ENCODE measurements around the gene CYP26A1.

CYP26A1 gene

DNA sequence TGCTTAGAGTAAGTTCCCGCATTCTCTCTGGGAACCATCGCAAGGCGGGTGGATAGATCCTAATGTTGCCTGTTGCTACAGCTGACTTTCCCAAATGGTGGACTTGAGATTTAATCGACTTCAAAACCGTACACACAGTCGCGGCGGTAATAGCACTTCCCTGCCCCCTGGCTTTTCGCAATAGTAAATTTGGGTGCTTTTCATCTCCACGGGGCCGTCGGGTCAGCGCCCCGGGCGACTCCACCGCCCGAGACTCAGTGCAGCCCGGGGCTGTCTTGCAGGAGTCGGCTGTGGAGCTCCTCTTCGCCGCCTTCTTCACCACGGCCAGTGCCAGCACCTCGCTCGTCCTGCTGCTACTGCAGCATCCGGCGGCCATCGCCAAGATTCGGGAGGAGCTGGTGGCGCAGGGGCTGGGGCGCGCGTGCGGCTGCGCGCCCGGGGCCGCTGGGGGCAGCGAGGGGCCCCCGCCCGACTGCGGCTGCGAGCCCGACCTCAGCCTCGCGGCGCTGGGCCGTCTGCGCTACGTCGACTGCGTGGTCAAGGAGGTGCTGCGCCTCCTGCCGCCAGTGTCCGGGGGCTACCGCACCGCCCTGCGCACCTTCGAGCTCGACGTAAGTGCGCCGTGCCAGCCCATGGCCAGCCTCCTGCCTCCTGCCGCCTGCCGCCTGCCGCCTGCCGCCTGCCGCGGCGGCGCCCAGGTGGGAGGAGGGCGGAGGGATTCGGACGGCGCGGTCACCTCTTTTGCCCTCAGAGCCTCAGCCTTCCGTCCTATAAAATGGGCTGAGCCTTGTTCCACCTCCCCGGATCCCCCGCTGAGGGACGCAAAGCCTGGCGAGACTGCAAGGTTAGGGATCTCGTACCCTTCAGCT is 7.8 kb upstream of the CYP26A1 start:
- Histone ChIP-seq H2AK5ac (ENCODE audit: low read length) (no peak overlapping the region), H3K9me3 (ENCODE audit: insufficient read depth, low read depth, low read length) (peaks cover 10% of the 10 kb centered on the region), H3K36me3 (ENCODE audit: control insufficient read depth in 1 of 2, insufficient read depth in 2 of 2, low read length in 2 of 2) (no peaks in the 10 kb centered on the region), H3K27me3 (ENCODE audit: insufficient read depth, low read length) (peaks cover 91% of the 10 kb centered on the region), H3K79me2 (ENCODE audit: control insufficient read depth, insufficient read depth, low read length, poor library complexity) (no peaks in the 10 kb centered on the region), H2BK120ac (ENCODE audit: insufficient read depth, low read length, poor library complexity) (no peak overlapping the region), H3K23ac (ENCODE audit: low read length) (no peak overlapping the region), H3K4ac (ENCODE audit: low read depth, low read length) (no peak overlapping the region), H3K79me1 (ENCODE audit: low read length) (no peaks in the 10 kb centered on the region), H3K4me1 (ENCODE audit: control insufficient read depth in 1 of 2, insufficient read depth in 2 of 2, low read length in 2 of 2) (peaks cover 18 to 30% of the 10 kb centered on the region in 2 experiments), H3K18ac (ENCODE audit: low read length) (no peak overlapping the region), H3K4me3 (ENCODE audit: low read depth, low read length) (peak overlapping the region; percentile 46), H3K27ac (ENCODE audit: low read depth, low read length) (no peak overlapping the region), H4K91ac (ENCODE audit: low read depth, low read length) (no peak overlapping the region), H3K4me2 (ENCODE audit: low read length) (peak overlapping the region; percentile 65), H2AFZ (ENCODE audit: insufficient read depth, low read length, poor library complexity) (peak overlapping the region; percentile 13), H4K8ac (ENCODE audit: low read depth, low read length) (no peak overlapping the region), H3K14ac (ENCODE audit: low read length) (no peak overlapping the region), H3K9ac (ENCODE audit: low read length) (no peak overlapping the region), H4K12ac (ENCODE audit: low read depth, low read length) (no peak overlapping the region), H2BK5ac (ENCODE audit: low read depth, low read length, poor library complexity) (no peak overlapping the region), H2BK12ac (ENCODE audit: low read length) (no peak overlapping the region)
- DNase-seq, result no peak
- no CpG with 5 or more reads among the region's 81 CpGs for WGBS (ENCODE audit: extremely low coverage, insufficient coverage, insufficient read length)

DNA sequence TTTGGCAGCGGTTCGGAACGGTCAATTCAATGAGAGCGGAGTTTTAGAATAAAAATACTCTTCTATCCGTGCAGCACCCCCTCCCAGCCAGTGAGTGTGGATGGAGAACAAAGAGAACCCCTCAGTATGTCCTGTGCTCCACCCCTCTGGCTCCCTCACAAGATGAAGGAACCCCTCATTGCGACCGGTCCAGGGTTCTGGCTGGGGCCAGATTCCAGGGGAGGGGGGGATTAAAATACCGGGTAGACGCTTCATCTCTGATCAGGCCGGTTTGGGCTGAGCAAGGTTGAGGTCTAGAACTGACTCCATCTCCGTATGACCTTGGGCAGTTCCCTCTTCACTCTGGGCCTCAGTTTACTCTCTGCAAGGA is 7.2 kb upstream of the CYP26A1 start:
- no peaks in the 10 kb centered on the region for H3K36me3 ChIP-seq (ENCODE audit: control insufficient read depth in 1 of 2, insufficient read depth in 2 of 2, low read length in 2 of 2)
- H4K8ac ChIP-seq (ENCODE audit: low read depth, low read length), result no peak overlapping the region
- H3K9me3 ChIP-seq (ENCODE audit: insufficient read depth, low read depth, low read length), result peaks cover 10% of the 10 kb centered on the region
- no peak overlapping the region for H3K27ac ChIP-seq (ENCODE audit: low read depth, low read length)
- no peak overlapping the region for H4K12ac ChIP-seq (ENCODE audit: low read depth, low read length)
- no peak overlapping the region for H3K18ac ChIP-seq (ENCODE audit: low read length)
- H3K4me1 ChIP-seq (ENCODE audit: control insufficient read depth in 1 of 2, insufficient read depth in 2 of 2, low read length in 2 of 2), result peaks cover 18 to 24% of the 10 kb centered on the region in 2 experiments
- no peak overlapping the region for H3K9ac ChIP-seq (ENCODE audit: low read length)
- peaks cover 88% of the 10 kb centered on the region for H3K27me3 ChIP-seq (ENCODE audit: insufficient read depth, low read length)
- no CpG with 5 or more reads among the region's 11 CpGs for WGBS (ENCODE audit: extremely low coverage, insufficient coverage, insufficient read length)
- no peak overlapping the region for H2BK12ac ChIP-seq (ENCODE audit: low read length)
- H3K79me2 ChIP-seq (ENCODE audit: control insufficient read depth, insufficient read depth, low read length, poor library complexity), result no peaks in the 10 kb centered on the region
- H3K79me1 ChIP-seq (ENCODE audit: low read length), result no peaks in the 10 kb centered on the region
- peak overlapping the region; percentile 27 for H3K23ac ChIP-seq (ENCODE audit: low read length)
- no peak overlapping the region for H3K4me2 ChIP-seq (ENCODE audit: low read length)
- no peak for DNase-seq
- no peak overlapping the region for H2BK5ac ChIP-seq (ENCODE audit: low read depth, low read length, poor library complexity)
- no peak overlapping the region for H3K4me3 ChIP-seq (ENCODE audit: low read depth, low read length)
- no peak overlapping the region for H2BK120ac ChIP-seq (ENCODE audit: insufficient read depth, low read length, poor library complexity)
- H2AFZ ChIP-seq (ENCODE audit: insufficient read depth, low read length, poor library complexity), result no peak overlapping the region
- no peak overlapping the region for H3K14ac ChIP-seq (ENCODE audit: low read length)
- H4K91ac ChIP-seq (ENCODE audit: low read depth, low read length), result no peak overlapping the region
- no peak overlapping the region for H2AK5ac ChIP-seq (ENCODE audit: low read length)
- H3K4ac ChIP-seq (ENCODE audit: low read depth, low read length), result no peak overlapping the region

DNA sequence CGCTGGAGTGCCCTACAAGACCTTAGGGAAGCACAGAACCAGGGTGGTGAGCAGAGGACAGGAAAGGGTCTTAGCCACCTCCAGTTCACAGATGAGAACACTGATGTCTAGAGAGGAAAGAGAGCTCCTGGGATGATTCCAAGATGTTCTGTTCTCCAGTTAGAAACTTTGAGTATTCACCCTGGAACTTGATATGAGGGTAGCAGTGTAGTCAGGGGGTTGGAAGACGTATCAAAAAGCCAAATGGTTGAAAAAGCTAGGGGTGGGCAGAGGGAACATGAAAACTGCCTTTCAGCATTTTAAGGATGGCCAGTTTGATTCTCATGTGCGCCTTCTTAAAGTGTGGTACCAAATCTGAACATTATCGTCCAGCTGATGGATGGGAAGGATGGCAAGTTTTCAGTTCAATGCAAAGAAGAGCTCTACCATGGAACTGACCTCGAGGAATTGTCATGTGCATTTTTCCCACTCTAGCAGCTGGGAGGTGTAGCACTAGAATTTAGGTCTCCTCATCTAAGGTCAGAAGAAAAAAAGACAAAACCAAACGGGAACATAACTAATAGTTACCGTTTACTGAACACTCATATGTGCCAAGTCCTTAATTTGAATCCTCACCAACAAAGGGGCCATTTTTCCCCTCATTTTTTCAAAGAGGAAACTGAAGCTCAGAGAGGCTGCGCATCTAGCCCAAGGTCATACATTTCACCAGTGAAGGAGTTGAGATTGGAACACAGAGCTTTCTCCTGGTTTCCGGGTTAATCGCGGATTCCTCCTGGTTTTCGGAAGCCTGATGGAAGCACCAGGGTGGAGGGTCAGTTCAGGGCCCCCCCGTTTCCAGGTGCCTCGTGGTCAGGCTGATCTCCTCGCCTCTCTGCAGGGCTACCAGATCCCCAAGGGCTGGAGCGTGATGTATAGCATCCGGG is 6.0 kb upstream of the CYP26A1 start:
- H2AK5ac ChIP-seq (ENCODE audit: low read length), result no peak overlapping the region
- peaks cover 7% of the 10 kb centered on the region for H3K9me3 ChIP-seq (ENCODE audit: insufficient read depth, low read depth, low read length)
- H3K4me1 ChIP-seq (ENCODE audit: control insufficient read depth in 1 of 2, insufficient read depth in 2 of 2, low read length in 2 of 2), result peaks cover 14 to 29% of the 10 kb centered on the region in 2 experiments
- no peak for DNase-seq
- no peak overlapping the region for H4K91ac ChIP-seq (ENCODE audit: low read depth, low read length)
- peaks cover 86% of the 10 kb centered on the region for H3K27me3 ChIP-seq (ENCODE audit: insufficient read depth, low read length)
- H3K4me2 ChIP-seq (ENCODE audit: low read length), result peak overlapping the region; percentile 62
- H3K23ac ChIP-seq (ENCODE audit: low read length), result no peak overlapping the region
- H2BK12ac ChIP-seq (ENCODE audit: low read length), result no peak overlapping the region
- H3K18ac ChIP-seq (ENCODE audit: low read length), result no peak overlapping the region
- H3K79me2 ChIP-seq (ENCODE audit: control insufficient read depth, insufficient read depth, low read length, poor library complexity), result no peaks in the 10 kb centered on the region
- H3K14ac ChIP-seq (ENCODE audit: low read length), result no peak overlapping the region
- H2BK5ac ChIP-seq (ENCODE audit: low read depth, low read length, poor library complexity), result no peak overlapping the region
- H4K12ac ChIP-seq (ENCODE audit: low read depth, low read length), result no peak overlapping the region
- no peaks in the 10 kb centered on the region for H3K79me1 ChIP-seq (ENCODE audit: low read length)
- H3K4ac ChIP-seq (ENCODE audit: low read depth, low read length), result no peak overlapping the region
- H3K36me3 ChIP-seq (ENCODE audit: control insufficient read depth in 1 of 2, insufficient read depth in 2 of 2, low read length in 2 of 2), result no peaks in the 10 kb centered on the region
- H2AFZ ChIP-seq (ENCODE audit: insufficient read depth, low read length, poor library complexity), result no peak overlapping the region
- H3K4me3 ChIP-seq (ENCODE audit: low read depth, low read length), result no peak overlapping the region
- H3K27ac ChIP-seq (ENCODE audit: low read depth, low read length), result no peak overlapping the region
- no peak overlapping the region for H3K9ac ChIP-seq (ENCODE audit: low read length)
- H4K8ac ChIP-seq (ENCODE audit: low read depth, low read length), result no peak overlapping the region
- no CpG with 5 or more reads among the region's 17 CpGs for WGBS (ENCODE audit: extremely low coverage, insufficient coverage, insufficient read length)
- no peak overlapping the region for H2BK120ac ChIP-seq (ENCODE audit: insufficient read depth, low read length, poor library complexity)

- Histone ChIP-seq H3K79me2 (ENCODE audit: control insufficient read depth, insufficient read depth, low read length, poor library complexity) (no peaks in the 10 kb centered on the region), H3K79me1 (ENCODE audit: low read length) (no peaks in the 10 kb centered on the region), H3K18ac (ENCODE audit: low read length) (no peak overlapping the region), H3K14ac (ENCODE audit: low read length) (no peak overlapping the region), H3K4me3 (ENCODE audit: low read depth, low read length) (no peak overlapping the region), H4K8ac (ENCODE audit: low read depth, low read length) (no peak overlapping the region), H3K23ac (ENCODE audit: low read length) (no peak overlapping the region), H3K4me2 (ENCODE audit: low read length) (peak overlapping the region; percentile 62), H3K9me3 (ENCODE audit: insufficient read depth, low read depth, low read length) (peaks cover 5% of the 10 kb centered on the region), H2AK5ac (ENCODE audit: low read length) (no peak overlapping the region), H4K91ac (ENCODE audit: low read depth, low read length) (no peak overlapping the region), H2BK120ac (ENCODE audit: insufficient read depth, low read length, poor library complexity) (no peak overlapping the region), H4K12ac (ENCODE audit: low read depth, low read length) (no peak overlapping the region), H3K36me3 (ENCODE audit: control insufficient read depth in 1 of 2, insufficient read depth in 2 of 2, low read length in 2 of 2) (no peaks in the 10 kb centered on the region), H2BK12ac (ENCODE audit: low read length) (no peak overlapping the region), H3K4me1 (ENCODE audit: control insufficient read depth in 1 of 2, insufficient read depth in 2 of 2, low read length in 2 of 2) (peaks cover 14 to 29% of the 10 kb centered on the region in 2 experiments), H2BK5ac (ENCODE audit: low read depth, low read length, poor library complexity) (no peak overlapping the region), H3K9ac (ENCODE audit: low read length) (no peak overlapping the region), H2AFZ (ENCODE audit: insufficient read depth, low read length, poor library complexity) (no peak overlapping the region), H3K27me3 (ENCODE audit: insufficient read depth, low read length) (peaks cover 86% of the 10 kb centered on the region), H3K4ac (ENCODE audit: low read depth, low read length) (no peak overlapping the region), H3K27ac (ENCODE audit: low read depth, low read length) (no peak overlapping the region)
- DNase-seq, result no peak
- WGBS (ENCODE audit: extremely low coverage, insufficient coverage, insufficient read length), result no CpG with 5 or more reads among the region's 73 CpGs
Observed at GRCh38 chr10:93068411-93069244, 5.1 kb upstream of the CYP26A1 start.

All from trophoblast cell (in vitro differentiated cells and primary cell).